Testis (tissue), 3 donors: Measurements from ENCODE around the gene NECTIN2. TPM values are rescaled to one million over a fixed set of nuclear protein-coding genes. Genes with fewer than 3 reads are reported as not detected.
A peak's percentile ranks its signal among the peaks of the same experiment; 100 is the strongest.

ENCODE experiments used
- DNase-seq: peaks from one replicate; pipeline ENCODE4 v3.0.0-alpha.2; 2019
- H3K27ac ChIP-seq, 2 donors: fragments of 200-600 bp; sonication (generic); one replicate each; pipeline ENCODE4 v1.5.1; 2019
- H3K27me3 ChIP-seq: fragments of 200-600 bp; sonication (generic); one replicate; pipeline ENCODE4 v1.5.1; 2019
- H3K36me3 ChIP-seq: fragments of 200-600 bp; sonication (generic); one replicate; pipeline ENCODE4 v1.5.1; 2017; ENCODE audit warnings: low read depth; ENCODE audit errors: missing control alignments
- H3K4me1 ChIP-seq: fragments of 200-600 bp; sonication (generic); one replicate; pipeline ENCODE4 v1.5.1; 2019
- H3K4me3 ChIP-seq, 2 donors: fragments of 200-600 bp; sonication (generic); one replicate each; pipeline ENCODE4 v1.5.1; 2017 to 2019
- H3K9me3 ChIP-seq: fragments of 200-600 bp; sonication (generic); one replicate; pipeline ENCODE4 v1.5.1; 2017
- POLR2A ChIP-seq: fragments of 450-650 bp; IDR thresholded peaks from one replicate; pipeline ENCODE4 v1.6.1; 2017; ENCODE audit warnings: antibody characterized with exemption, mild to moderate bottlenecking, moderate library complexity
- WGBS, 2 donors: methylation state at CpG; one replicate each; pipeline ENCODE4 v1.1.5; 2018; 5-methylcytosine and 5-hydroxymethylcytosine counted together
- intact Hi-C: fragments of 100-400 bp; cut with DNase I; formaldehyde crosslinking; loops from one replicate; pipeline ENCODE4 v1.15.1; 2023; ENCODE audit warnings: low total_unique reads
- polyA plus RNA-seq: library from polyadenylated mRNA; stranded (reverse); fragments of 350-450 nt; fragmentation: Illumina TruSeq; extraction: RNeasy Lipid Tissue Mini Kit (QIAGEN cat#74804); gene quantifications from one replicate; pipeline ENCODE4 v1.2.3, GENCODE V29; 2014; ENCODE audit warnings: low read depth, low replicate concordance; ENCODE audit not compliant: insufficient read depth
- total RNA-seq, 2 donors: library from RNA; depleted of rRNA; stranded (reverse); fragments of >200 nt; gene quantifications; one replicate each; pipeline ENCODE4 v1.2.3, GENCODE V29; 2016
- TF ChIP-seq, protein P1 (sequence below), 3 experiments: fragments of 450-650 bp in 2 of 3; fragments of 200-600 bp in 1 of 3; sonication (generic) in 1 of 3; IDR thresholded peaks; one replicate each; pipeline ENCODE4 v1.5.1; 2016 to 2019; ENCODE audit warnings: antibody characterized with exemption in 3 of 3, mild to moderate bottlenecking in 2 of 3, moderate library complexity in 1 of 3

NECTIN2 gene
- total and polyA plus RNA-seq, 3 donors from 2014 or later, result 158 to 278 (median 268) TPM

DNA sequence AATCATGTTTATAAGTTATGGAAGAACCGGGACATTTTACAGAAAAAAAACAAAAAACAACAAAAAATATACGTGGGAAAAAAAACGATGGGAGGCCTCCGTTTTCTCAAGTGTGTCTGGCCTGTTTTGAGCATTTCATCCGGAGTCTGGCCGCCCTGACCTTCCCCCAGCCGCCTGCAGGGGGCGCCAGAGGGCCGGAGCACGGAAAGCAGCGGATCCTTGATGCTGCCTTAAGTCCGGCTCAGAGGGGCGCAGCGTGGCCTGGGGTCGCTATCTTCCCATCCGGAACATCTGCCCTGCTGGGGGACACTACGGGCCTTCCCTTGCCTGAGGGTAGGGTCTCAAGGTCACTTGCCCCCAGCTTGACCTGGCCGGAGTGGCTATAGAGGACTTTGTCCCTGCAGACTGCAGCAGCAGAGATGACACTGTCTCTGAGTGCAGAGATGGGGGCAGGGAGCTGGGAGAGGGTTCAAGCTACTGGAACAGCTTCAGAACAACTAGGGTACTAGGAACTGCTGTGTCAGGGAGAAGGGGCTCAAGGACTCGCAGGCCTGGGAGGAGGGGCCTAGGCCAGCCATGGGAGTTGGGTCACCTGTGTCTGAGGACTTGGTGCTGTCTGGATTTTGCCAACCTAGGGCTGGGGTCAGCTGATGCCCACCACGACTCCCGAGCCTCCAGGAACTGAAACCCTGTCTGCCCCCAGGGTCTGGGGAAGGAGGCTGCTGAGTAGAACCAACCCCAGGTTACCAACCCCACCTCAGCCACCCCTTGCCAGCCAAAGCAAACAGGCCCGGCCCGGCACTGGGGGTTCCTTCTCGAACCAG is 57.7 kb downstream of the NECTIN2 start:
- intact Hi-C loops, result loop anchor here (5.0 kb wide), 1 partner anchor 48 kb away; no protein-coding TSS in a partner anchor
- H3K27me3 ChIP-seq, result no peaks in the 10 kb centered on the region
- no peak overlapping the region for H3K4me3 ChIP-seq
- TF ChIP-seq, protein P1, sequence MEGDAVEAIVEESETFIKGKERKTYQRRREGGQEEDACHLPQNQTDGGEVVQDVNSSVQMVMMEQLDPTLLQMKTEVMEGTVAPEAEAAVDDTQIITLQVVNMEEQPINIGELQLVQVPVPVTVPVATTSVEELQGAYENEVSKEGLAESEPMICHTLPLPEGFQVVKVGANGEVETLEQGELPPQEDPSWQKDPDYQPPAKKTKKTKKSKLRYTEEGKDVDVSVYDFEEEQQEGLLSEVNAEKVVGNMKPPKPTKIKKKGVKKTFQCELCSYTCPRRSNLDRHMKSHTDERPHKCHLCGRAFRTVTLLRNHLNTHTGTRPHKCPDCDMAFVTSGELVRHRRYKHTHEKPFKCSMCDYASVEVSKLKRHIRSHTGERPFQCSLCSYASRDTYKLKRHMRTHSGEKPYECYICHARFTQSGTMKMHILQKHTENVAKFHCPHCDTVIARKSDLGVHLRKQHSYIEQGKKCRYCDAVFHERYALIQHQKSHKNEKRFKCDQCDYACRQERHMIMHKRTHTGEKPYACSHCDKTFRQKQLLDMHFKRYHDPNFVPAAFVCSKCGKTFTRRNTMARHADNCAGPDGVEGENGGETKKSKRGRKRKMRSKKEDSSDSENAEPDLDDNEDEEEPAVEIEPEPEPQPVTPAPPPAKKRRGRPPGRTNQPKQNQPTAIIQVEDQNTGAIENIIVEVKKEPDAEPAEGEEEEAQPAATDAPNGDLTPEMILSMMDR (IDR thresholded peaks at IDR 0.05), result peak; percentile 98 to 99 (median 99)
- TF ChIP-seq POLR2A, result no peak
- H3K27ac ChIP-seq, result peak overlapping the region in 1 of 2 donors; percentile 41
- no peaks in the 10 kb centered on the region for H3K36me3 ChIP-seq
- DNase-seq, result peak; percentile 86
- H3K9me3 ChIP-seq, result no peaks in the 10 kb centered on the region
- H3K4me1 ChIP-seq, result peaks cover 22% of the 10 kb centered on the region
- 11 to 16% methylated on average over 20 to 24 of the region's 24 CpGs for WGBS, 2 donors

DNA sequence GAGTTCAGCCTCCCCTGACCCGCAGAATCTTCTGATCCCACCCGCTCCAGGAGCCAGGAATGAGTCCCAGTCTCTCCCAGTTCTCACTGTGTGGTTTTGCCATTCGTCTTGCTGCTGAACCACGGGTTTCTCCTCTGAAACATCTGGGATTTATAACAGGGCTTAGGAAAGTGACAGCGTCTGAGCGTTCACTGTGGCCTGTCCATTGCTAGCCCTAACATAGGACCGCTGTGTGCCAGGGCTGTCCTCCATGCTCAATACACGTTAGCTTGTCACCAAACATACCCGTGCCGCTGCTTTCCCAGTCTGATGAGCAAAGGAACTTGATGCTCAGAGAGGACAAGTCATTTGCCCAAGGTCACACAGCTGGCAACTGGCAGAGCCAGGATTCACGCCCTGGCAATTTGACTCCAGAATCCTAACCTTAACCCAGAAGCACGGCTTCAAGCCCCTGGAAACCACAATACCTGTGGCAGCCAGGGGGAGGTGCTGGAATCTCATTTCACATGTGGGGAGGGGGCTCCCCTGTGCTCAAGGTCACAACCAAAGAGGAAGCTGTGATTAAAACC is 58.4 kb downstream of the NECTIN2 start:
- H3K4me1 ChIP-seq, result peaks cover 22% of the 10 kb centered on the region
- H3K27me3 ChIP-seq, result no peaks in the 10 kb centered on the region
- no peak for DNase-seq
- H3K9me3 ChIP-seq, result no peaks in the 10 kb centered on the region
- peak overlapping the region in 1 of 2 donors; percentile 41 for H3K27ac ChIP-seq
- no peak overlapping the region for H3K4me3 ChIP-seq
- intact Hi-C loops, result loop anchor here (5.0 kb wide), 1 partner anchor 48 kb away; no protein-coding TSS in a partner anchor
- TF ChIP-seq POLR2A, result no peak
- TF ChIP-seq, protein P1 (IDR thresholded peaks at IDR 0.05), result no peak
- 47 to 48% methylated on average over 12 of the region's 12 CpGs for WGBS, 2 donors
- H3K36me3 ChIP-seq, result no peaks in the 10 kb centered on the region

DNA sequence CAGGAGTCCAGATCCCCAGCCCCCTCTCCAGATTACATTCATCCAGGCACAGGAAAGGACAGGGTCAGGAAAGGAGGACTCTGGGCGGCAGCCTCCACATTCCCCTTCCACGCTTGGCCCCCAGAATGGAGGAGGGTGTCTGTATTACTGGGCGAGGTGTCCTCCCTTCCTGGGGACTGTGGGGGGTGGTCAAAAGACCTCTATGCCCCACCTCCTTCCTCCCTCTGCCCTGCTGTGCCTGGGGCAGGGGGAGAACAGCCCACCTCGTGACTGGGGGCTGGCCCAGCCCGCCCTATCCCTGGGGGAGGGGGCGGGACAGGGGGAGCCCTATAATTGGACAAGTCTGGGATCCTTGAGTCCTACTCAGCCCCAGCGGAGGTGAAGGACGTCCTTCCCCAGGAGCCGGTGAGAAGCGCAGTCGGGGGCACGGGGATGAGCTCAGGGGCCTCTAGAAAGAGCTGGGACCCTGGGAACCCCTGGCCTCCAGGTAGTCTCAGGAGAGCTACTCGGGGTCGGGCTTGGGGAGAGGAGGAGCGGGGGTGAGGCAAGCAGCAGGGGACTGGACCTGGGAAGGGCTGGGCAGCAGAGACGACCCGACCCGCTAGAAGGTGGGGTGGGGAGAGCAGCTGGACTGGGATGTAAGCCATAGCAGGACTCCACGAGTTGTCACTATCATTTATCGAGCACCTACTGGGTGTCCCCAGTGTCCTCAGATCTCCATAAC is 59.5 kb downstream of the NECTIN2 start, which contains the start of gene APOE:
Gene APOE, plus strand, starts transcription at position 360 of the 724 bp plus-strand sequence. CDS start 829 bp downstream, outside the sequence.
- Histone ChIP-seq H3K9me3 (no peaks in the 10 kb centered on the region), H3K4me1 (peaks cover 30% of the 10 kb centered on the region), H3K4me3 (peak within 1 kb of the TSS; percentile 46 to 62), H3K36me3 (no peaks in the 10 kb centered on the region), H3K27me3 (no peaks in the 10 kb centered on the region), H3K27ac (peak within 1 kb of the TSS; percentile 76 to 81)
- WGBS, 2 donors, result 0 to 1% methylated on average over 12 to 20 of the region's 20 CpGs
- intact Hi-C loops, result no loop called here
- no peak for TF ChIP-seq POLR2A
- TF ChIP-seq, protein P1 (IDR thresholded peaks at IDR 0.05), result no peak
- DNase-seq, result peak; percentile 50

DNA sequence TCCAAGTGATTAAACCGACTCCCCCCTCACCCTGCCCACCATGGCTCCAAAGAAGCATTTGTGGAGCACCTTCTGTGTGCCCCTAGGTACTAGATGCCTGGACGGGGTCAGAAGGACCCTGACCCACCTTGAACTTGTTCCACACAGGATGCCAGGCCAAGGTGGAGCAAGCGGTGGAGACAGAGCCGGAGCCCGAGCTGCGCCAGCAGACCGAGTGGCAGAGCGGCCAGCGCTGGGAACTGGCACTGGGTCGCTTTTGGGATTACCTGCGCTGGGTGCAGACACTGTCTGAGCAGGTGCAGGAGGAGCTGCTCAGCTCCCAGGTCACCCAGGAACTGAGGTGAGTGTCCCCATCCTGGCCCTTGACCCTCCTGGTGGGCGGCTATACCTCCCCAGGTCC is 61.5 kb downstream of the NECTIN2 start:
- H3K27ac ChIP-seq, result no peak overlapping the region

More for the DNA sequence above, 61.5 kb downstream of the NECTIN2 start:
- TF ChIP-seq, protein P1 (IDR thresholded peaks at IDR 0.05), result no peak
- no peak for TF ChIP-seq POLR2A
- 75 to 90% methylated on average over 9 to 12 of the region's 12 CpGs for WGBS, 2 donors
- no peak overlapping the region for H3K4me3 ChIP-seq
- peaks cover 46% of the 10 kb centered on the region for H3K4me1 ChIP-seq
- intact Hi-C loops, result no loop called here
- no peak for DNase-seq
- no peaks in the 10 kb centered on the region for H3K9me3 ChIP-seq
- H3K36me3 ChIP-seq, result no peaks in the 10 kb centered on the region
- H3K27me3 ChIP-seq, result no peaks in the 10 kb centered on the region
